Measurements from ENCODE around the gene IRX2.

IRX2 gene

DNA sequence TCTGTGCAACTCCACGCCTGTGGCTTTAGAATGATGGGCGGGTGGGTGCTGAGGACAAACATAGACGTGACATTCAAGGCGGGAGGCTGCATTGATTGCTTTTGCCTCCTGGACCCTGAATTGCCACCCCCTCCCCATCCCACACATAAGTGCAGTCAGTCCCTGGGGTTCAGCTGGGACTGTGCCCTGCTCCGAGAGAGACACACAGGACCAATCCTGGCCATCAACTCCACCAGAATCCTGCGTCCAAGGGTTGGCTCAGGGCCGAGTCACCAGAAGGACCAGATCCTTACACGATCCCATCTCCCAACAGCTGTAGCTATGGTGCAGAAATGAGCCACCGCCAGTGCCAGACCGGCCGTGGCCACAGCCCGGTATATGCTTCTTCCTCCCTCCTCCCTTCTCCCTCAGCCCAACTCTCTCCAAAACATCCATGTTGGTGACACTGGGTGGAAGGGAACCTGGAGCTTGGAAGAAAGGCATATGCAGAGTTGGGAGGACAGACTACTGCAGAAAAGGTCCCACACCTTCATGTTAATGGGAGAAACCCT lies 27.4 kb downstream of the IRX2 start:
- no peaks in the 10 kb centered on the region for H3K9me3 ChIP-seq (ENCODE audit: insufficient read depth, low read depth, low read length)
- H3K27me3 ChIP-seq (ENCODE audit: insufficient read depth, low read length), result no peaks in the 10 kb centered on the region; the same call in 1 of the 2 replicates
- no peaks in the 10 kb centered on the region for H3K4me1 ChIP-seq (ENCODE audit: insufficient read depth, low read length)
- no peaks in the 10 kb centered on the region for H3K36me3 ChIP-seq (ENCODE audit: insufficient read depth, low read depth, low read length)
- H3K9ac ChIP-seq (ENCODE audit: low read depth, low read length), result no peak overlapping the region
- H3K27ac ChIP-seq (ENCODE audit: low read length), result no peak overlapping the region
- no peak overlapping the region for H3K4me3 ChIP-seq (ENCODE audit: low read length)

DNA sequence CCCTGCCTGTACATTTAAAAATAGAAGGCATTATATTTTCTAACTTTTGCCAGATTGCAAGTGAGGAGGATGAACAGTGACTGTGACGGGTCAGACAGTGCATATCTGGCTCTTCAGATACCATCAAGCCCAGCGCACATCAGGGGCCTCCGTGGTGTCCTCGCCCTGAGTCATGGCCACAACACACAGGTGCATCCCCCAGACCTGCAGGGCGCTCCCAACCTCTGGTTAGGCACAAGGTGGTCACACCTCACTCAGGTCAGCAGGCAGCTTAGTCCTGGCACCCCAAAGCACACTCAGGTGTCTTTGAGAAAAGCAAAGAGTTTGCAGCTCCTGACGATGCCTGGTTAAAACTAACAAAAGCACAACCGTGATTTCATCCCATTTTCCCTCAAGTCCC lies 28.6 kb downstream of the IRX2 start:
- H3K4me3 ChIP-seq (ENCODE audit: low read length), result no peak overlapping the region
- no peaks in the 10 kb centered on the region for H3K9me3 ChIP-seq (ENCODE audit: insufficient read depth, low read depth, low read length)
- no peak overlapping the region for H3K27ac ChIP-seq (ENCODE audit: low read length)
- H3K9ac ChIP-seq (ENCODE audit: low read depth, low read length), result no peak overlapping the region
- H3K36me3 ChIP-seq (ENCODE audit: insufficient read depth, low read depth, low read length), result no peaks in the 10 kb centered on the region
- no peaks in the 10 kb centered on the region; the same call in 1 of the 2 replicates for H3K27me3 ChIP-seq (ENCODE audit: insufficient read depth, low read length)
- H3K4me1 ChIP-seq (ENCODE audit: insufficient read depth, low read length), result no peaks in the 10 kb centered on the region

DNA sequence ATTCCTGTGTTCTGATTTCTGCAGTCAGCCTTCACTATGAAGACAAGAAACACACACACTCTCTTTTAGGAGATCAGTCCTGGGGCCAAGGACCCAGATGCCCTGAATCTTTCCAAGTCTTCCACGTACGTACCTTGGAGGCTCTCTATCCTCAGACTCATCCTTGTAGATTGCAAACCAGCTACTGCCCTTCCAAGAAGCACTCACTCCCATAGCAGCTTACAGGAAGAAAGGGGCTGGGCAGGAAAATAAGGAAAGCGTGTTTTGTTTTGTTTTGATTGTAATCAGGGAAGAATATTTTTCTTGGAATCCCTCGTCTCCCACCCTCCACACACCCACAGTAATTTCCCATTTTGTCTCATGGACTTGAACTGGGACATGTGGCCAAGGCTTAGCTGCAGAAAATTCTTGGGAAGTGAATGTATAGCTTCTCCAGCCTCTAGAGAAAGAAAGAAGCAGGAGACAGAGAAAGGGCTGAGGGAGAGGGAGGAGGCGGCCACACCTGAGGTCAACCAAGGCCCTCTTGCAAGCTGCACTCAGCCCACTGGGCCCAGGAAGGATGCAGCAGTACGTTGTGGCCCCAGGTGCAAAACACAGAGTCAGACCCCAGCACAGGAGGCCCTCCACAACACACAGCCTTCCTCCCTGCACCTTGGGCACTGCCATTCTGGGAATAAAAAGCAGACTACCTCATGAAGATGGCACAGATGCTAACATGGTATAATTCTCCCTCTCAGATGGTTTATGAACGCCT lies 29.9 kb downstream of the IRX2 start:
- Histone ChIP-seq H3K9me3 (ENCODE audit: insufficient read depth, low read depth, low read length) (no peaks in the 10 kb centered on the region), H3K36me3 (ENCODE audit: insufficient read depth, low read depth, low read length) (no peaks in the 10 kb centered on the region), H3K4me3 (ENCODE audit: low read length) (no peak overlapping the region), H3K27ac (ENCODE audit: low read length) (no peak overlapping the region), H3K4me1 (ENCODE audit: insufficient read depth, low read length) (no peaks in the 10 kb centered on the region), H3K9ac (ENCODE audit: low read depth, low read length) (no peak overlapping the region), H3K27me3 (ENCODE audit: insufficient read depth, low read length) (no peaks in the 10 kb centered on the region; the same call in 1 of the 2 replicates)

DNA sequence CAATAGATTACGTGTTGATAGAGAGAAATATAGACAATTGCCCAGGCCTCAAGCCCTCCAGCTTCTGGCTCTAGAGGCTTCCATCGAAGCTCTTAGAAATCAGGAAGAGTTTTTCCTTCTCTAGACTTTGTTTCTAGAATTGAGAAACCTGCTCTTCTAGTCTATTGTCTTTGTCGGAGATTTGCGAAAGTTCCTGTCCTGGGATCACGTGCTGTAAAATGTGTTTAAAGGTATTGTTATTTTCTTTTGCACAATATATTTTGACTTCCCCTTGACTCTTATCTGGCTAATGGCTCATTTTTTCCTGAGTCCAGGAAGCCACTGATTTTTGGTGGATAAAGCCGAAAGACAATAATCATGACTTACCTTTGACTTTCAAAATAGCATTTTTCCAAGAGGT lies 32.1 kb downstream of the IRX2 start:
- Histone ChIP-seq H3K27ac (ENCODE audit: low read length) (no peak overlapping the region), H3K9me3 (ENCODE audit: insufficient read depth, low read depth, low read length) (no peaks in the 10 kb centered on the region), H3K9ac (ENCODE audit: low read depth, low read length) (no peak overlapping the region), H3K27me3 (ENCODE audit: insufficient read depth, low read length) (no peaks in the 10 kb centered on the region), H3K4me1 (ENCODE audit: insufficient read depth, low read length) (no peaks in the 10 kb centered on the region), H3K4me3 (ENCODE audit: low read length) (no peak overlapping the region), H3K36me3 (ENCODE audit: insufficient read depth, low read depth, low read length) (no peaks in the 10 kb centered on the region)

- Histone ChIP-seq H3K27me3 (ENCODE audit: insufficient read depth, low read length) (no peaks in the 10 kb centered on the region), H3K4me1 (ENCODE audit: insufficient read depth, low read length) (no peaks in the 10 kb centered on the region), H3K27ac (ENCODE audit: low read length) (no peak overlapping the region), H3K9ac (ENCODE audit: low read depth, low read length) (no peak overlapping the region), H3K9me3 (ENCODE audit: insufficient read depth, low read depth, low read length) (no peaks in the 10 kb centered on the region), H3K4me3 (ENCODE audit: low read length) (no peak overlapping the region), H3K36me3 (ENCODE audit: insufficient read depth, low read depth, low read length) (no peaks in the 10 kb centered on the region)
Observed at GRCh38 chr5:2718115-2718514, 33.4 kb downstream of the IRX2 start.

DNA sequence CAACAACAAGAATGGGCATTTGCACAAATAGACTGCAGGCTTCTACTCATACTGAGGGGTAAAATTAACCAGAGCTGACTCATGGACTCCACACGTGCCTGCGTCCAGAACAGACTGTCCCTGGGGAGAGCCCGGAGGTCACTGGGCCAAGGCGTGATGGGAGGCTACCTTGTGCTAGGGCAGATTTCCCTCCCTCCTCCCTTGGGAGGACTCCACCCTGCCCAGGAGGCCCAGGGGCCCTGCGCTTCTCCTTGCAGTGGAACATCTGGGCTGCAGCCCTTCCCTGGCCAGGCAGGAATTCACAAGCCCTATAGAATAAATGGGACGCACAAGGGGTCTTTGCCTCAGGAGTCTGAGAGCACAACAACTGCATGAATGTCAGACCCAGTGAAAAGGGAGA lies 35.6 kb downstream of the IRX2 start:
- no peak overlapping the region for H3K9ac ChIP-seq (ENCODE audit: low read depth, low read length)
- H3K27me3 ChIP-seq (ENCODE audit: insufficient read depth, low read length), result no peaks in the 10 kb centered on the region
- no peaks in the 10 kb centered on the region for H3K4me1 ChIP-seq (ENCODE audit: insufficient read depth, low read length)
- no peak overlapping the region for H3K4me3 ChIP-seq (ENCODE audit: low read length)
- no peak overlapping the region for H3K27ac ChIP-seq (ENCODE audit: low read length)
- H3K9me3 ChIP-seq (ENCODE audit: insufficient read depth, low read depth, low read length), result no peaks in the 10 kb centered on the region
- no peaks in the 10 kb centered on the region for H3K36me3 ChIP-seq (ENCODE audit: insufficient read depth, low read depth, low read length)

DNA sequence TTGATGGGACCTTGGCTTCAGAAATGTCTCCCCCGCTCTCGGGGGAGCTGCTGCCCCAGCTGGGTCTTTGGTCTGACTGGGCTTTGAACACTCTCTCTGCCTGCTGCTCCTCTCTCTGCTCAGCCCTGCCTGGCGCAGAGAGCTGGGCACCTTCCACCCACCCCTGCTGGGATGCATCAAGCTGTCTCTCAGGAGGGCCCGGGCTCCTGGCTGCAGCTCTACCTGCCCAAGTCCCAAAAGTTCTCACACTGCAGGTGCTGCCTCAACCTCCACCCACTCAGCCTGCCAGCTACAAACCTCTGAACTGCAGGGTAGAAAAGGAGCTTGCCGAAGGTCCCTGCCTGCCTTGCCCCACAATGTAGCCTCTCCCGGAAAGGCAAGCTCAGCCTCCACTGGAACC lies 36.7 kb downstream of the IRX2 start:
- H3K9me3 ChIP-seq (ENCODE audit: insufficient read depth, low read depth, low read length), result no peaks in the 10 kb centered on the region
- no peaks in the 10 kb centered on the region for H3K27me3 ChIP-seq (ENCODE audit: insufficient read depth, low read length)
- no peak overlapping the region for H3K9ac ChIP-seq (ENCODE audit: low read depth, low read length)
- H3K27ac ChIP-seq (ENCODE audit: low read length), result no peak overlapping the region
- H3K4me3 ChIP-seq (ENCODE audit: low read length), result no peak overlapping the region
- no peaks in the 10 kb centered on the region for H3K4me1 ChIP-seq (ENCODE audit: insufficient read depth, low read length)
- no peaks in the 10 kb centered on the region for H3K36me3 ChIP-seq (ENCODE audit: insufficient read depth, low read depth, low read length)

- H3K36me3 ChIP-seq (ENCODE audit: insufficient read depth, low read depth, low read length), result no peaks in the 10 kb centered on the region
- H3K4me1 ChIP-seq (ENCODE audit: insufficient read depth, low read length), result no peaks in the 10 kb centered on the region
- H3K27me3 ChIP-seq (ENCODE audit: insufficient read depth, low read length), result no peaks in the 10 kb centered on the region
- H3K27ac ChIP-seq (ENCODE audit: low read length), result no peak overlapping the region
- H3K9ac ChIP-seq (ENCODE audit: low read depth, low read length), result no peak overlapping the region
- no peak overlapping the region for H3K4me3 ChIP-seq (ENCODE audit: low read length)
- no peaks in the 10 kb centered on the region for H3K9me3 ChIP-seq (ENCODE audit: insufficient read depth, low read depth, low read length)
Observed at GRCh38 chr5:2714026-2714425, 37.5 kb downstream of the IRX2 start.

GRCh38 chr5:2711446-2712425 lies 39.7 kb downstream of the IRX2 start:
- H3K27me3 ChIP-seq (ENCODE audit: insufficient read depth, low read length), result no peaks in the 10 kb centered on the region
- H3K9me3 ChIP-seq (ENCODE audit: insufficient read depth, low read depth, low read length), result no peaks in the 10 kb centered on the region
- no peak overlapping the region for H3K4me3 ChIP-seq (ENCODE audit: low read length)

GRCh38 chr5:2710910-2711309 lies 40.6 kb downstream of the IRX2 start:
- Histone ChIP-seq H3K4me3 (ENCODE audit: low read length) (no peak overlapping the region), H3K9ac (ENCODE audit: low read depth, low read length) (no peak overlapping the region), H3K27ac (ENCODE audit: low read length) (no peak overlapping the region), H3K9me3 (ENCODE audit: insufficient read depth, low read depth, low read length) (no peaks in the 10 kb centered on the region), H3K4me1 (ENCODE audit: insufficient read depth, low read length) (no peaks in the 10 kb centered on the region), H3K36me3 (ENCODE audit: insufficient read depth, low read depth, low read length) (no peaks in the 10 kb centered on the region), H3K27me3 (ENCODE audit: insufficient read depth, low read length) (no peaks in the 10 kb centered on the region)

More at GRCh38 chr5:2711446-2712425, 39.7 kb downstream of the IRX2 start:
- Histone ChIP-seq H3K4me1 (ENCODE audit: insufficient read depth, low read length) (no peaks in the 10 kb centered on the region), H3K27ac (ENCODE audit: low read length) (no peak overlapping the region), H3K9ac (ENCODE audit: low read depth, low read length) (no peak overlapping the region), H3K36me3 (ENCODE audit: insufficient read depth, low read depth, low read length) (no peaks in the 10 kb centered on the region)

- no peaks in the 10 kb centered on the region for H3K4me1 ChIP-seq (ENCODE audit: insufficient read depth, low read length)
Observed at GRCh38 chr5:2709976-2710689, 41.3 kb downstream of the IRX2 start.

More at GRCh38 chr5:2709976-2710689, 41.3 kb downstream of the IRX2 start:
- H3K4me3 ChIP-seq (ENCODE audit: low read length), result no peak overlapping the region
- H3K27ac ChIP-seq (ENCODE audit: low read length), result no peak overlapping the region
- H3K9ac ChIP-seq (ENCODE audit: low read depth, low read length), result no peak overlapping the region
- H3K27me3 ChIP-seq (ENCODE audit: insufficient read depth, low read length), result no peaks in the 10 kb centered on the region
- H3K36me3 ChIP-seq (ENCODE audit: insufficient read depth, low read depth, low read length), result no peaks in the 10 kb centered on the region
- no peaks in the 10 kb centered on the region for H3K9me3 ChIP-seq (ENCODE audit: insufficient read depth, low read depth, low read length)

Data from iPS-20b (cell line).